ENCODE measurements around the gene FSIP1.

The FSIP1 gene

DNA sequence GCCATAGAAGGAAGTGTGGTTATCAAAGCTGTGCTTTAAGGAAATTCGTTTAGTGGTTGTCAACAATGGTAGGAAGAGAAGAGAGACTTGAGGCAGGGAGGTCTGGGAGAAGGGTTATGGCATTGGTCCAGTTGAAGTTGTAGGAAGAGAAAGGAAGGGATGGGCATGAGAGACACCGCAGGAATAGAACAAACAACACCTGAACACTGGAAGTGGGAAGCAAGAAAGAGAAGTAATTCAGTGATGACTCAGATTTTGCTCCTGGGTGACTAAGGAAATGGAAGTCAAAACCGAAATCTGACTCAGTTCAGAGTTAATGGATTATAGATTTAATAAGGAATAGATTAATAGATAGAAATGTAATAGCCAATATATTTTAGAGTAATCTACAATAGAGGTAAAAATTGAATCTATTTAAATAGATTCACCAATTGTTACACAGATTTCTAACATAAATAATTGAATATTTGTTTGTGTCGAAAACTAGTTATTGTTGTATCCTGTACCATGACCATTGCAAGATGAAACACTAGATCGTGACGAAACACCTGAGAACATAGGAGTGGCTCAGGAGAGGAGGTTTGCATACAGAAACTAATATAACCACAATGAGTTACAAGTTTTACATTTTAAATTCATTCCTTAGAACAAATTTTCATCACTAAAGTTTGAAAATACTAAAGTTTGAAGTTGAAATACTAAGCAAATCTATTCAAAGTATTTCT lies 165.7 kb downstream of the FSIP1 start:
- DNase-seq (ENCODE audit: insufficient read length, low spot score): no peak
- no peak for FAIRE-seq
- no peak for TF ChIP-seq TAF1 (IDR thresholded peaks at IDR 0.05; ENCODE audit: low read depth, low read length)
- no peak for TF ChIP-seq SPI1 (IDR thresholded peaks at IDR 0.05; ENCODE audit: low read depth, low read length)
- TF ChIP-seq POLR2AphosphoS5 (IDR thresholded peaks at IDR 0.05; ENCODE audit: low read depth, low read length): no peak
- no peak for TF ChIP-seq PAX5 (IDR thresholded peaks at IDR 0.05; ENCODE audit: insufficient read depth, low read length, severe bottlenecking)
- no peak for TF ChIP-seq POLR2A (IDR thresholded peaks at IDR 0.05; ENCODE audit: low read depth, low read length)
- TF ChIP-seq POU2F2 (IDR thresholded peaks at IDR 0.05; ENCODE audit: low read depth, low read length): no peak

GRCh38 chr15:39613861-39614260 lies 168.8 kb downstream of the FSIP1 start:
- no peak for TF ChIP-seq TAF1 (IDR thresholded peaks at IDR 0.05; ENCODE audit: low read depth, low read length)
- TF ChIP-seq POU2F2 (IDR thresholded peaks at IDR 0.05; ENCODE audit: low read depth, low read length): no peak
- no peak for TF ChIP-seq POLR2AphosphoS5 (IDR thresholded peaks at IDR 0.05; ENCODE audit: low read depth, low read length)
- no peak for TF ChIP-seq SPI1 (IDR thresholded peaks at IDR 0.05; ENCODE audit: low read depth, low read length)
- TF ChIP-seq POLR2A (IDR thresholded peaks at IDR 0.05; ENCODE audit: low read depth, low read length): no peak
- DNase-seq (ENCODE audit: insufficient read length, low spot score) (no peak), FAIRE-seq (no peak)

GRCh38 chr15:39613271-39613670 lies 169.4 kb downstream of the FSIP1 start:
- no peak for FAIRE-seq
- TF ChIP-seq POLR2AphosphoS5 (IDR thresholded peaks at IDR 0.05; ENCODE audit: low read depth, low read length): no peak
- no peak for TF ChIP-seq SPI1 (IDR thresholded peaks at IDR 0.05; ENCODE audit: low read depth, low read length)
- no peak for TF ChIP-seq POLR2A (IDR thresholded peaks at IDR 0.05; ENCODE audit: low read depth, low read length)
- TF ChIP-seq PAX5 (IDR thresholded peaks at IDR 0.05; ENCODE audit: insufficient read depth, low read length, severe bottlenecking): no peak
- no peak for DNase-seq (ENCODE audit: insufficient read length, low spot score)

GRCh38 chr15:39610665-39611064 lies 172.0 kb downstream of the FSIP1 start:
- no peak for FAIRE-seq
- TF ChIP-seq TAF1 (IDR thresholded peaks at IDR 0.05; ENCODE audit: low read depth, low read length) (no peak), POLR2A (IDR thresholded peaks at IDR 0.05; ENCODE audit: low read depth, low read length) (no peak), SPI1 (IDR thresholded peaks at IDR 0.05; ENCODE audit: low read depth, low read length) (no peak), PAX5 (IDR thresholded peaks at IDR 0.05; ENCODE audit: insufficient read depth, low read length, severe bottlenecking) (no peak)

GRCh38 chr15:39609166-39609916 lies 173.3 kb downstream of the FSIP1 start:
- DNase-seq (ENCODE audit: insufficient read length, low spot score) (no peak), FAIRE-seq (no peak)
- TF ChIP-seq POLR2AphosphoS5 (IDR thresholded peaks at IDR 0.05; ENCODE audit: low read depth, low read length) (no peak), PAX5 (IDR thresholded peaks at IDR 0.05; ENCODE audit: insufficient read depth, low read length, severe bottlenecking) (no peak), POU2F2 (IDR thresholded peaks at IDR 0.05; ENCODE audit: low read depth, low read length) (no peak)

More at GRCh38 chr15:39610665-39611064, 172.0 kb downstream of the FSIP1 start:
- no peak for DNase-seq (ENCODE audit: insufficient read length, low spot score)

GRCh38 chr15:39608185-39609139 lies 174.2 kb downstream of the FSIP1 start:
- DNase-seq (ENCODE audit: insufficient read length, low spot score) (no peak), FAIRE-seq (no peak)
- no peak for TF ChIP-seq POLR2A (IDR thresholded peaks at IDR 0.05; ENCODE audit: low read depth, low read length)

- DNase-seq (ENCODE audit: insufficient read length, low spot score) (no peak), FAIRE-seq (no peak)
- TF ChIP-seq POLR2AphosphoS5 (IDR thresholded peaks at IDR 0.05; ENCODE audit: low read depth, low read length): no peak
- no peak for TF ChIP-seq TAF1 (IDR thresholded peaks at IDR 0.05; ENCODE audit: low read depth, low read length)
- no peak for TF ChIP-seq PAX5 (IDR thresholded peaks at IDR 0.05; ENCODE audit: insufficient read depth, low read length, severe bottlenecking)
- no peak for TF ChIP-seq SPI1 (IDR thresholded peaks at IDR 0.05; ENCODE audit: low read depth, low read length)
- no peak for TF ChIP-seq POLR2A (IDR thresholded peaks at IDR 0.05; ENCODE audit: low read depth, low read length)
- TF ChIP-seq POU2F2 (IDR thresholded peaks at IDR 0.05; ENCODE audit: low read depth, low read length): no peak
Measured at GRCh38 chr15:39605146-39605545, 177.5 kb downstream of the FSIP1 start.

DNA sequence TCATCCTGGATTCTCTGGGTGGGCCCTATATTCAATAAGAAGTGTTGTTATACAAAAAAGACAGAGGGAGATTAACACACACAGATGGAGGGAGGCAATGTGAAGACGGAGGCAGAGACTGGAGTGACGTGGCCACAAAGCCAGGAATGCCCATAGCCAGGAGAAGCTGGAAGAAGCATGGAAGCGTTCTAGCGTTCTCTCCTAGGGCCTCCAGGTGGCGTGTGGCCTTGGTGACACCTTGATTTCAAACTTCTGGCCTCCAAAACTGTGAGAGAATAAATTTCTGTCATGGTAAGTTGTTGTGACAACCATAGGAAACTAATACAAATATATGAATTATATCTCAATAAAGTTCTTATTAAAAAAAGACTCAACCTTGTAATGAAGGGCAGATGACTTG lies 180.5 kb downstream of the FSIP1 start:
- FAIRE-seq (no peak), DNase-seq (ENCODE audit: insufficient read length, low spot score) (no peak)
- TF ChIP-seq POLR2AphosphoS5 (IDR thresholded peaks at IDR 0.05; ENCODE audit: low read depth, low read length) (no peak), PAX5 (IDR thresholded peaks at IDR 0.05; ENCODE audit: insufficient read depth, low read length, severe bottlenecking) (no peak), POU2F2 (IDR thresholded peaks at IDR 0.05; ENCODE audit: low read depth, low read length) (no peak), SPI1 (IDR thresholded peaks at IDR 0.05; ENCODE audit: low read depth, low read length) (no peak), TAF1 (IDR thresholded peaks at IDR 0.05; ENCODE audit: low read depth, low read length) (no peak), POLR2A (IDR thresholded peaks at IDR 0.05; ENCODE audit: low read depth, low read length) (no peak)

DNA sequence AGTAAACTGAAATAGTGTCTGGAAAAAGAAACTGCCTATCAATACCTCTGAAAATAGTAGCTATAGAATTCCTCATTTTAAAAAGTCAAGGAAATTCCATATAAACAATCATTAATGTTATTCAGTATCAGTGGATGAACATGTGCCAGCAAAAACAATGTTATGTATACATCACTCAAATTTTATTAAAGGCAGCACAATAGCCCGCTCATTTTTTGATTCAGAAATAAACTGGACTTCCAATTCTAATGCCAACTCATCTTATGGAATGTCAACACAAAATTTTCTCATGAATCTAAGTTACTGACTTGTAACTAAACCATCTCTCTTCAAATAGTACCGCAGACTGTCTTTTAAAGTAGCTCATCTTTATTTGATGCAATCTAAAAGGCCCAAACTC lies 182.8 kb downstream of the FSIP1 start:
- TF ChIP-seq POU2F2 (IDR thresholded peaks at IDR 0.05; ENCODE audit: low read depth, low read length) (no peak), POLR2A (IDR thresholded peaks at IDR 0.05; ENCODE audit: low read depth, low read length) (no peak), TAF1 (IDR thresholded peaks at IDR 0.05; ENCODE audit: low read depth, low read length) (no peak)
- DNase-seq (ENCODE audit: insufficient read length, low spot score) (no peak), FAIRE-seq (no peak)
